Neural progenitor cell (in vitro differentiated cells): Measurements from ENCODE around the gene PAN2. TPM values are rescaled to one million over a fixed set of nuclear protein-coding genes. Genes with fewer than 3 reads are reported as not detected.

ENCODE experiments used
- DNase-seq: peaks from one replicate; pipeline ENCODE4 v3.0.0-alpha.2; 2016; ENCODE audit warnings: low spot score
- H2AFZ ChIP-seq: fragments of 200-600 bp; sonication (generic); replicated peaks from 2 replicates; pipeline ENCODE4 v1.6.1; 2016; ENCODE audit warnings: antibody characterized with exemption
- H3F3A ChIP-seq: fragments of 200-600 bp; sonication (generic); 2 replicates; pipeline ENCODE4 v1.6.1; 2016; ENCODE audit warnings: antibody characterized with exemption, low read depth
- H3K27ac ChIP-seq: fragments of 200-600 bp; sonication (generic); 2 replicates; pipeline ENCODE4 v1.5.1; 2016; ENCODE audit warnings: mild to moderate bottlenecking
- H3K27me3 ChIP-seq: fragments of 200-600 bp; sonication (generic); 2 replicates; pipeline ENCODE4 v1.6.1; 2016; ENCODE audit warnings: mild to moderate bottlenecking, moderate library complexity
- H3K36me3 ChIP-seq: fragments of 200-600 bp; sonication (generic); 2 replicates; pipeline ENCODE4 v1.5.1; 2016
- H3K4me1 ChIP-seq: fragments of 200-600 bp; sonication (generic); 2 replicates; pipeline ENCODE4 v1.6.1; 2016; ENCODE audit warnings: mixed run types
- H3K4me2 ChIP-seq: fragments of 200-600 bp; sonication (generic); 2 replicates; pipeline ENCODE4 v1.6.1; 2016
- H3K4me3 ChIP-seq: fragments of 200-600 bp; sonication (generic); 2 replicates; pipeline ENCODE4 v1.5.1; 2016
- H3K79me2 ChIP-seq: fragments of 200-600 bp; sonication (generic); 2 replicates; pipeline ENCODE4 v1.6.1; 2016; ENCODE audit warnings: low read depth
- H3K9ac ChIP-seq: fragments of 200-600 bp; sonication (generic); 2 replicates; pipeline ENCODE4 v1.6.1; 2016
- H3K9me3 ChIP-seq: fragments of 200-600 bp; sonication (generic); 2 replicates; pipeline ENCODE4 v1.5.1; 2016; ENCODE audit warnings: low read depth
- H4K20me1 ChIP-seq: fragments of 200-600 bp; sonication (generic); 2 replicates; pipeline ENCODE4 v1.6.1; 2016; ENCODE audit warnings: low read depth
- H3K27ac Mint-ChIP-seq: 3 replicates; pipeline ENCODE4 v1.8.0; 2021; ENCODE audit warnings: mixed read lengths
- H3K27me3 Mint-ChIP-seq: 2 replicates; pipeline ENCODE4 v1.8.0; 2022; ENCODE audit warnings: low read depth, mild to moderate bottlenecking, inconsistent platforms, moderate library complexity, mixed read lengths; ENCODE audit not compliant: insufficient read depth
- H3K36me3 Mint-ChIP-seq: 3 replicates; pipeline ENCODE4 v1.8.0; 2021; ENCODE audit warnings: mixed read lengths
- H3K4me1 Mint-ChIP-seq: 3 replicates; pipeline ENCODE4 v1.8.0; 2021; ENCODE audit warnings: mixed read lengths
- H3K4me3 Mint-ChIP-seq: 3 replicates; pipeline ENCODE4 v1.8.0; 2021; ENCODE audit warnings: mild to moderate bottlenecking, moderate library complexity, mixed read lengths
- H3K9me3 Mint-ChIP-seq: 3 replicates; pipeline ENCODE4 v1.8.0; 2020; ENCODE audit warnings: mixed read lengths
- CTCF ChIP-seq: fragments of 200-600 bp; sonication (generic); IDR thresholded peaks from 2 replicates; pipeline ENCODE4 v1.5.1; 2017; ENCODE audit warnings: antibody characterized with exemption, mild to moderate bottlenecking
- EZH2 ChIP-seq: fragments of 200-600 bp; sonication (generic); IDR thresholded peaks from 2 replicates; pipeline ENCODE4 v1.6.1; 2017; ENCODE audit warnings: antibody characterized with exemption, mild to moderate bottlenecking, moderate library complexity
- EZH2phosphoT487 ChIP-seq: fragments of 200-600 bp; sonication (generic); IDR thresholded peaks from 2 replicates; pipeline ENCODE4 v1.6.1; 2017; ENCODE audit warnings: antibody characterized with exemption
- total RNA-seq: library from RNA; depleted of rRNA; stranded (reverse); fragments of >200 nt; gene quantifications from 2 replicates; pipeline ENCODE4 v1.2.3, GENCODE V29; 2015; ENCODE audit warnings: low replicate concordance

PAN2 gene
- total RNA-seq, 1 donor from 2014 or later, result 116 TPM

GRCh38 chr12:56300644-56301464, 32.9 kb downstream of the PAN2 start:
- peaks cover 55% of the 10 kb centered on the region for H3F3A ChIP-seq
- peak overlapping the region; percentile 95 for H3K4me3 ChIP-seq
- peaks cover 5% of the 10 kb centered on the region for H3K36me3 ChIP-seq
- H2AFZ ChIP-seq, result peak overlapping the region; percentile 56
- H3K4me1 Mint-ChIP-seq, result peaks cover 26% of the 10 kb centered on the region
- peak; percentile 4 for DNase-seq
- peak overlapping the region; percentile 15 for H3K27ac ChIP-seq
- H4K20me1 ChIP-seq, result peaks cover 32% of the 10 kb centered on the region
- no peaks in the 10 kb centered on the region for H3K9me3 ChIP-seq
- H3K27me3 ChIP-seq, result no peaks in the 10 kb centered on the region
- H3K79me2 ChIP-seq, result peaks cover 40% of the 10 kb centered on the region
- H3K9ac ChIP-seq, result no peak overlapping the region
- peak overlapping the region; percentile 97 for H3K4me3 Mint-ChIP-seq
- peaks cover 11% of the 10 kb centered on the region for H3K4me1 ChIP-seq
- peak overlapping the region; percentile 66 for H3K27ac Mint-ChIP-seq
- H3K36me3 Mint-ChIP-seq, result peaks cover 12% of the 10 kb centered on the region
- no peaks in the 10 kb centered on the region for H3K9me3 Mint-ChIP-seq
- H3K4me2 ChIP-seq, result peak overlapping the region; percentile 68
- H3K27me3 Mint-ChIP-seq, result peaks cover 3% of the 10 kb centered on the region
- TF ChIP-seq CTCF (no peak), EZH2 (no peak), EZH2phosphoT487 (no peak)

GRCh38 chr12:56299853-56300643, 33.8 kb downstream of the PAN2 start, which contains the start of gene CS:
Gene CS, minus strand, starts transcription at chr12:56300330. Its CDS starts 129 bp downstream, at chr12:56300201.
- Histone ChIP-seq H3K4me1 (peaks cover 11% of the 10 kb centered on the region), H3K79me2 (peaks cover 47% of the 10 kb centered on the region), H2AFZ (peak within 1 kb of the TSS; percentile 77), H4K20me1 (peaks cover 32% of the 10 kb centered on the region), H3K27ac (peak within 1 kb of the TSS; percentile 25), H3K9me3 (no peaks in the 10 kb centered on the region), H3K27me3 (no peaks in the 10 kb centered on the region), H3F3A (peaks cover 55% of the 10 kb centered on the region), H3K36me3 (peaks cover 5% of the 10 kb centered on the region), H3K4me2 (peak within 1 kb of the TSS; percentile 91), H3K9ac (peak within 1 kb of the TSS; percentile 69), H3K4me3 (peak within 1 kb of the TSS; percentile 95)
- Mint-ChIP-seq H3K9me3 (no peaks in the 10 kb centered on the region), H3K4me1 (peaks cover 26% of the 10 kb centered on the region), H3K36me3 (peaks cover 9% of the 10 kb centered on the region), H3K27ac (peak within 1 kb of the TSS; percentile 66), H3K27me3 (peaks cover 3% of the 10 kb centered on the region), H3K4me3 (peak within 1 kb of the TSS; percentile 97)
- TF ChIP-seq CTCF (peak; percentile 8), EZH2 (no peak)
- peak; percentile 100 for DNase-seq

GRCh38 chr12:56299308-56299852, 34.4 kb downstream of the PAN2 start:
- H3K4me1 ChIP-seq, result peaks cover 11% of the 10 kb centered on the region
- Mint-ChIP-seq H3K27ac (peak overlapping the region; percentile 42), H3K27me3 (peaks cover 3% of the 10 kb centered on the region), H3K36me3 (peaks cover 7% of the 10 kb centered on the region), H3K4me1 (peaks cover 26% of the 10 kb centered on the region), H3K4me3 (peak overlapping the region; percentile 97), H3K9me3 (no peaks in the 10 kb centered on the region)
- no peak for DNase-seq
- peaks cover 50% of the 10 kb centered on the region for H3F3A ChIP-seq
- peak overlapping the region; percentile 95 for H3K4me3 ChIP-seq
- H3K9ac ChIP-seq, result peak overlapping the region; percentile 69
- TF ChIP-seq EZH2, result no peak
- no peak for TF ChIP-seq CTCF
- no peak for TF ChIP-seq EZH2phosphoT487
- peaks cover 5% of the 10 kb centered on the region for H3K36me3 ChIP-seq
- peak overlapping the region; percentile 77 for H2AFZ ChIP-seq
- peak overlapping the region; percentile 25 for H3K27ac ChIP-seq
- peak overlapping the region; percentile 91 for H3K4me2 ChIP-seq
- H4K20me1 ChIP-seq, result peaks cover 32% of the 10 kb centered on the region
- H3K27me3 ChIP-seq, result no peaks in the 10 kb centered on the region
- no peaks in the 10 kb centered on the region for H3K9me3 ChIP-seq
- H3K79me2 ChIP-seq, result peaks cover 53% of the 10 kb centered on the region
